Natural killer cell (primary cell): ENCODE measurements around the gene DOCK4. TPM values are rescaled to one million over a fixed set of nuclear protein-coding genes. Genes with fewer than 3 reads are reported as not detected.
A peak's percentile ranks its signal among the peaks of the same experiment; 100 is the strongest.

Experiments used
- ATAC-seq, 3 donors: fragments of 150-1000 bp in 2 of 3; fragments of 200-7000 bp in 1 of 3; cut with Tn5 transposase; 1 replicate in 1 of 3; 2 replicates in 2 of 3; pipeline ENCODE4 v1.10.0; 2021; ENCODE audit warnings: mild to moderate bottlenecking in 2 of 3, moderate library complexity in 2 of 3
- DNase-seq, 2 donors: peaks; one replicate each; pipeline versions ENCODE4 v3.0.0 to v3.0.0-alpha.2; 2013 to 2021; ENCODE audit warnings: mixed read lengths in 1 of 2
- H3K27ac ChIP-seq: one replicate; pipeline ENCODE4 v1.5.1; 2013; ENCODE audit warnings: mild to moderate bottlenecking, low read length
- H3K27me3 ChIP-seq: one replicate; pipeline ENCODE4 v1.6.1; 2013; ENCODE audit warnings: low read length; ENCODE audit not compliant: control insufficient read depth, insufficient read depth
- H3K36me3 ChIP-seq: one replicate; pipeline ENCODE4 v1.6.1; 2013; ENCODE audit warnings: low read length; ENCODE audit not compliant: control insufficient read depth, insufficient read depth
- H3K4me1 ChIP-seq: one replicate; pipeline ENCODE4 v1.6.1; 2013; ENCODE audit warnings: low read length; ENCODE audit not compliant: control insufficient read depth, insufficient read depth
- H3K4me3 ChIP-seq: one replicate; pipeline ENCODE4 v1.5.1; 2013; ENCODE audit warnings: low read length
- H3K9me3 ChIP-seq: one replicate; pipeline ENCODE4 v1.6.1; 2013; ENCODE audit warnings: low read length; ENCODE audit not compliant: control insufficient read depth, insufficient read depth
- H3K27ac Mint-ChIP-seq, 2 donors: one replicate each; pipeline ENCODE4 v1.8.0; 2022; ENCODE audit warnings: mild to moderate bottlenecking in 2 of 2, mixed read lengths in 2 of 2, moderate library complexity in 1 of 2
- H3K27me3 Mint-ChIP-seq, 2 donors: one replicate each; pipeline ENCODE4 v1.8.0; 2022; ENCODE audit warnings: low read depth in 2 of 2, mixed read lengths in 2 of 2
- H3K36me3 Mint-ChIP-seq: one replicate; pipeline ENCODE4 v1.8.0; 2022; ENCODE audit warnings: mixed read lengths
- H3K4me1 Mint-ChIP-seq, 2 donors: one replicate each; pipeline ENCODE4 v1.8.0; 2022; ENCODE audit warnings: mixed read lengths in 2 of 2
- H3K4me3 Mint-ChIP-seq: one replicate; pipeline ENCODE4 v1.8.0; 2022; ENCODE audit warnings: mild to moderate bottlenecking, moderate library complexity, mixed read lengths
- H3K9me3 Mint-ChIP-seq, 2 donors: one replicate each; pipeline ENCODE4 v1.8.0; 2022; ENCODE audit warnings: mixed read lengths in 2 of 2
- WGBS: methylation state at CpG from one replicate; pipeline ENCODE4 v1.1.7; 2013; ENCODE audit warnings: missing lambda C conversion rate; ENCODE audit not compliant: insufficient coverage; 5-methylcytosine and 5-hydroxymethylcytosine counted together
- intact Hi-C: fragments of 100-400 bp; cut with micrococcal nuclease; formaldehyde crosslinking; loops from one replicate; pipeline ENCODE4 v1.14.2; 2022
- total RNA-seq, 4 donors: library from RNA; stranded (reverse); fragments of 120-200 nt in 1 of 4; gene quantifications; one replicate each; pipeline versions ENCODE4 v1.2.3 to v1.2.4, GENCODE V29; 2013 to 2022
- TF ChIP-seq, protein P1 (sequence below): fragments of 200-600 bp; IDR thresholded peaks from one replicate; pipeline ENCODE4 v1.8.0; 2022; ENCODE audit warnings: antibody characterized with exemption

The DOCK4 gene
- total RNA-seq, 3 donors from 2014 or later (not counting 1 experiment from before 2014, with no cell fraction given), result 0.61 to 2.4 (median 0.89) TPM

DNA sequence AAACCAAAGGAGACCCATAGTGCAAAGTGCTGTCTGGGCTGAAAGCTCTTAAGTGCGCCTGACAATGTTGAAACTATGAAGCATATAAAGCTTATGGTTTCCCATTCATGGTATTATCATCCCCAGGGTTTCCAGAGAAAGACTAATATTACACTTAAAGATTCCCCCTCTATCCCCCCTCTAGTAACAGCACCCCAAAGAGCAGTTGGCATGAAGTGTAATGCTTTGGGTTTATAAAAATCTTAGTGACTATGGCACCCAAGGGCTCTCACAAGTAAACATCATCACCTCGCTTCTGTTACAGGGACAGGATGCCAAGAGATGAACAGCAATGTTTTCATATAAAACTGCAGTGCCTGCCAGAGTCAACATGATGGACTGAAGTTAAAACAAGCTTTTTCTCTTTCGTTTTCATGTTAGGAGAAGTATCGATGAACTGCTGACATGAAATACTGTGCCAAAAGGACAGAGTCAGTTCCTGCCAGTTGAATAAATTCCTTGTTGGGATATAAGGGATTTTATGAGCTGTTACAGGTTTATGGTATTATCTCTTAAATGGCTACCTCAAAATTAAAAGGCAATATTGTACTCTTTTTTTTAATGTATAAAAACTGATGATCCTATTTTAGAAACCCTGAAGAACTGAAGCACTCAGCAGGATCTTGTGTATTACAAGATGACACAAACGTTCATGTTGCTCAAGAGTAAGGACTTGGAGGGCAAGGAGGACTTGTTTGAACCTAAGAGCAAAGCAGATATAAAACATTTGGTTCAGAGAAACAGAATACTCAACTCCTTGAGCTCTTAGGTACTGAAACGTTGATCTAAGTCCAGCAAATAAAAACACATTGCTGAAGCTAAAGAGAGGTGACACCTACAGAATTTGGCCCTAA lies 440.2 kb downstream of the DOCK4 start:
- 79% methylated on average over 6 of the region's 6 CpGs for WGBS

DNA sequence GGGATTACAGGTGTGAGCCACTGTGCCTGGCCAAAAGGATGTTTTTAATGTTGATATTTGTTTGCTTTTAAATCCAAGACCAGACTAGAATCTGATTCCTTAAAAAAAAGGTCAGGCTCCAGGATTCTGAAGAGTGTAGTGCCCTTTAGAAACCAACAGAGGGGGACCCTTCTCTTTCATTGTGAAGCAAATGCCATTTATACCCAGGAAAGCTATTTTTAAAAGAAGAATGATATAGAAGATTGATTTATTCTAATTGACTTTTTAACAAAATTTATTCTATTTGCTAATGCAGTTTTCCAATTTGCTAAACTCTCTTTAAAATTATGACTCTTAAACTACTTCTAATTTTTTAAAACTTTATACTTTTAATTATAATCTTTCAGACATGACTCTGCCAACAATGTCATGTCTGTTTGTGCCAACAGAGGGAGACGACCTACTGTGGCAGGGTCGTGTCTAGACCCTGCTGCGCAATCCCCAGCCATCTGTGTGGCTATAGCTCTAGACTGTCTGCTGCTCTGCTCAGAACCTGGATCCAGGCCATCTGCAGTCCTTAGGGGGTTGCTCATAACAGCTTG lies 442.9 kb downstream of the DOCK4 start:
- DNase-seq (peak in 1 of 2 donors; percentile 9), ATAC-seq (no peak)
- Mint-ChIP-seq H3K9me3 (no peaks in the 10 kb centered on the region), H3K27me3 (no peaks in the 10 kb centered on the region), H3K36me3 (no peaks in the 10 kb centered on the region), H3K4me1 (no peaks in the 10 kb centered on the region), H3K4me3 (no peak overlapping the region), H3K27ac (no peak overlapping the region)
- WGBS, result 45% methylated on average over 3 of the region's 3 CpGs
- Histone ChIP-seq H3K9me3 (no peaks in the 10 kb centered on the region), H3K4me3 (no peak overlapping the region), H3K36me3 (no peaks in the 10 kb centered on the region), H3K27ac (no peak overlapping the region), H3K4me1 (no peaks in the 10 kb centered on the region), H3K27me3 (no peaks in the 10 kb centered on the region)
- TF ChIP-seq, protein P1, sequence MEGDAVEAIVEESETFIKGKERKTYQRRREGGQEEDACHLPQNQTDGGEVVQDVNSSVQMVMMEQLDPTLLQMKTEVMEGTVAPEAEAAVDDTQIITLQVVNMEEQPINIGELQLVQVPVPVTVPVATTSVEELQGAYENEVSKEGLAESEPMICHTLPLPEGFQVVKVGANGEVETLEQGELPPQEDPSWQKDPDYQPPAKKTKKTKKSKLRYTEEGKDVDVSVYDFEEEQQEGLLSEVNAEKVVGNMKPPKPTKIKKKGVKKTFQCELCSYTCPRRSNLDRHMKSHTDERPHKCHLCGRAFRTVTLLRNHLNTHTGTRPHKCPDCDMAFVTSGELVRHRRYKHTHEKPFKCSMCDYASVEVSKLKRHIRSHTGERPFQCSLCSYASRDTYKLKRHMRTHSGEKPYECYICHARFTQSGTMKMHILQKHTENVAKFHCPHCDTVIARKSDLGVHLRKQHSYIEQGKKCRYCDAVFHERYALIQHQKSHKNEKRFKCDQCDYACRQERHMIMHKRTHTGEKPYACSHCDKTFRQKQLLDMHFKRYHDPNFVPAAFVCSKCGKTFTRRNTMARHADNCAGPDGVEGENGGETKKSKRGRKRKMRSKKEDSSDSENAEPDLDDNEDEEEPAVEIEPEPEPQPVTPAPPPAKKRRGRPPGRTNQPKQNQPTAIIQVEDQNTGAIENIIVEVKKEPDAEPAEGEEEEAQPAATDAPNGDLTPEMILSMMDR, result no peak
- intact Hi-C loops, result loop anchor here (5.0 kb wide), 1 partner anchor 649 kb away; no protein-coding TSS in a partner anchor

More for the DNA sequence above, 440.2 kb downstream of the DOCK4 start:
- H3K27ac ChIP-seq, result no peak overlapping the region
- H3K9me3 Mint-ChIP-seq, result no peaks in the 10 kb centered on the region
- no peak for DNase-seq
- intact Hi-C loops, result no loop called here
- no peaks in the 10 kb centered on the region for H3K27me3 ChIP-seq
- no peaks in the 10 kb centered on the region for H3K27me3 Mint-ChIP-seq
- no peaks in the 10 kb centered on the region for H3K36me3 Mint-ChIP-seq
- ATAC-seq, result no peak
- no peak overlapping the region for H3K27ac Mint-ChIP-seq
- H3K4me1 Mint-ChIP-seq, result no peaks in the 10 kb centered on the region
- no peaks in the 10 kb centered on the region for H3K36me3 ChIP-seq
- H3K4me3 ChIP-seq, result no peak overlapping the region
- no peaks in the 10 kb centered on the region for H3K9me3 ChIP-seq
- no peak overlapping the region for H3K4me3 Mint-ChIP-seq
- TF ChIP-seq, protein P1, result no peak
- no peaks in the 10 kb centered on the region for H3K4me1 ChIP-seq

DNA sequence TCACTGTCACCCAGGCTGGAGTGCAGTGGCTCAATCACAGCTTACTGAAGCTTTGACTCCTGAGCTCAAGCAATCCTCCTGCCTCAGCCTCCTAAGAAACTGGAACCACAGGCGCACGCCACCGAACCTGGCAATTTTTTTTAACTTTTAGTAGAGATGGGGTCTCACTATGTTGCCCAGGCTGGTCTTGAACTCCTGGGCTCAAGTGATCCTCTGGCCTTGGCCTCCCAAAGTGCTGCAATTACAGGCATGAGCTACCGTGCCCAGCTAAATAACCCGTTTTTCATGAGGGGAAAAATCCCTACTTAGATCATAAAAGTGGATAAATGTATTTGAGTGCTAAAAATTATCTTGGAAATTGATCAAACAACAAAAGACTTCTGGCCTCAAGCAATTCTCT lies 443.4 kb downstream of the DOCK4 start:
- Histone ChIP-seq H3K9me3 (no peaks in the 10 kb centered on the region), H3K4me1 (no peaks in the 10 kb centered on the region), H3K36me3 (no peaks in the 10 kb centered on the region), H3K4me3 (no peak overlapping the region), H3K27me3 (no peaks in the 10 kb centered on the region), H3K27ac (no peak overlapping the region)
- H3K4me1 Mint-ChIP-seq, result no peaks in the 10 kb centered on the region
- no peak overlapping the region for H3K27ac Mint-ChIP-seq
- no peaks in the 10 kb centered on the region for H3K36me3 Mint-ChIP-seq
- TF ChIP-seq, protein P1, result no peak
- H3K27me3 Mint-ChIP-seq, result peaks cover 0 to 4% of the 10 kb centered on the region in 2 donors
- 96% methylated on average over 4 of the region's 5 CpGs for WGBS
- H3K4me3 Mint-ChIP-seq, result no peak overlapping the region
- DNase-seq (no peak), ATAC-seq (no peak)
- intact Hi-C loops, result loop anchor here (5.0 kb wide), 1 partner anchor 650 kb away; no protein-coding TSS in a partner anchor
- no peaks in the 10 kb centered on the region for H3K9me3 Mint-ChIP-seq
